Astrocyte (in vitro differentiated cells and primary cell): Measurements from ENCODE around the gene ANXA2R. TPM values are rescaled to one million over a fixed set of nuclear protein-coding genes. Genes with fewer than 3 reads are reported as not detected.
"Not testable (repeated sequence)": the region's sequence is repeated elsewhere in the genome, so short reads cannot be mapped to it uniquely, and the experiment has no call there.

Experiments
- DNase-seq: peaks from one replicate; pipeline ENCODE4 v3.0.0-alpha.2; 2010; ENCODE audit warnings: low read depth
- FAIRE-seq: peaks from 2 replicates; lab custom pipeline; 2011; peaks lifted over from hg19 to GRCh38; lab: Jason Lieb, UNC
- H2AFZ ChIP-seq: 2 replicates; pipeline ENCODE4 v1.6.0; 2012; ENCODE audit warnings: low read depth, low read length, inconsistent platforms
- H3K27ac ChIP-seq: 2 replicates; pipeline ENCODE4 v1.5.1; 2011; ENCODE audit warnings: low read depth, low read length, inconsistent platforms
- H3K27me3 ChIP-seq: 2 replicates; pipeline ENCODE4 v1.6.0; 2011; ENCODE audit warnings: low read length, inconsistent platforms; ENCODE audit not compliant: insufficient read depth
- H3K36me3 ChIP-seq: 2 replicates; pipeline ENCODE4 v1.5.1; 2011; ENCODE audit warnings: low read length, inconsistent platforms; ENCODE audit not compliant: insufficient read depth
- H3K4me1 ChIP-seq: 2 replicates; pipeline ENCODE4 v1.5.1; 2011; ENCODE audit warnings: low read length, inconsistent platforms; ENCODE audit not compliant: insufficient read depth
- H3K4me2 ChIP-seq: 2 replicates; pipeline ENCODE4 v1.6.0; 2012; ENCODE audit warnings: low read length, inconsistent platforms
- H3K4me3 ChIP-seq: 2 replicates; pipeline ENCODE4 v1.5.1; 2011; ENCODE audit warnings: low read depth, mild to moderate bottlenecking, low read length, inconsistent platforms; ENCODE audit not compliant: insufficient read depth
- H3K79me2 ChIP-seq: 2 replicates; pipeline ENCODE4 v1.6.0; 2012; ENCODE audit warnings: mild to moderate bottlenecking, low read length, inconsistent platforms; ENCODE audit not compliant: insufficient read depth
- H3K9ac ChIP-seq: 2 replicates; pipeline ENCODE4 v1.6.0; 2012; ENCODE audit warnings: mild to moderate bottlenecking, low read length, inconsistent platforms
- H3K9me3 ChIP-seq: 2 replicates; pipeline ENCODE4 v1.5.1; 2012; ENCODE audit warnings: low read depth, mild to moderate bottlenecking, low read length, inconsistent platforms; ENCODE audit not compliant: insufficient read depth
- H4K20me1 ChIP-seq: 2 replicates; pipeline ENCODE4 v1.6.0; 2012; ENCODE audit warnings: low read length, inconsistent platforms; ENCODE audit not compliant: insufficient read depth
- H3K27ac Mint-ChIP-seq: one replicate; pipeline ENCODE4 v1.8.0; 2021; ENCODE audit warnings: mild to moderate bottlenecking, mixed read lengths; ENCODE audit not compliant: unreplicated experiment
- H3K27me3 Mint-ChIP-seq: one replicate; pipeline ENCODE4 v1.8.0; 2021; ENCODE audit warnings: low read depth, mixed read lengths; ENCODE audit not compliant: unreplicated experiment
- H3K36me3 Mint-ChIP-seq: one replicate; pipeline ENCODE4 v1.8.0; 2021; ENCODE audit warnings: low read depth, mixed read lengths; ENCODE audit not compliant: unreplicated experiment
- H3K4me1 Mint-ChIP-seq: one replicate; pipeline ENCODE4 v1.8.0; 2021; ENCODE audit warnings: low read depth, mixed read lengths; ENCODE audit not compliant: unreplicated experiment
- H3K4me3 Mint-ChIP-seq: one replicate; pipeline ENCODE4 v1.8.0; 2021; ENCODE audit warnings: mild to moderate bottlenecking, moderate library complexity, mixed read lengths; ENCODE audit not compliant: unreplicated experiment
- H3K9me3 Mint-ChIP-seq: one replicate; pipeline ENCODE4 v1.8.0; 2021; ENCODE audit warnings: mild to moderate bottlenecking, mixed read lengths; ENCODE audit not compliant: unreplicated experiment
- EZH2 ChIP-seq: IDR thresholded peaks from 2 replicates; pipeline ENCODE4 v1.6.1; 2012; ENCODE audit warnings: mild to moderate bottlenecking, low read length, inconsistent platforms; ENCODE audit not compliant: insufficient read depth
- total RNA-seq: library from RNA; stranded (reverse); gene quantifications from 2 replicates; pipeline ENCODE4 v1.2.1, GENCODE V29; 2021
- TF ChIP-seq, protein P1 (sequence below): IDR thresholded peaks from 2 replicates; pipeline ENCODE4 v1.5.1; 2011; ENCODE audit warnings: low read depth, mild to moderate bottlenecking, inconsistent platforms, low read length, moderate library complexity; ENCODE audit not compliant: insufficient read depth

ANXA2R gene
- total RNA-seq, 1 donor from 2014 or later, result 0.50 TPM

DNA sequence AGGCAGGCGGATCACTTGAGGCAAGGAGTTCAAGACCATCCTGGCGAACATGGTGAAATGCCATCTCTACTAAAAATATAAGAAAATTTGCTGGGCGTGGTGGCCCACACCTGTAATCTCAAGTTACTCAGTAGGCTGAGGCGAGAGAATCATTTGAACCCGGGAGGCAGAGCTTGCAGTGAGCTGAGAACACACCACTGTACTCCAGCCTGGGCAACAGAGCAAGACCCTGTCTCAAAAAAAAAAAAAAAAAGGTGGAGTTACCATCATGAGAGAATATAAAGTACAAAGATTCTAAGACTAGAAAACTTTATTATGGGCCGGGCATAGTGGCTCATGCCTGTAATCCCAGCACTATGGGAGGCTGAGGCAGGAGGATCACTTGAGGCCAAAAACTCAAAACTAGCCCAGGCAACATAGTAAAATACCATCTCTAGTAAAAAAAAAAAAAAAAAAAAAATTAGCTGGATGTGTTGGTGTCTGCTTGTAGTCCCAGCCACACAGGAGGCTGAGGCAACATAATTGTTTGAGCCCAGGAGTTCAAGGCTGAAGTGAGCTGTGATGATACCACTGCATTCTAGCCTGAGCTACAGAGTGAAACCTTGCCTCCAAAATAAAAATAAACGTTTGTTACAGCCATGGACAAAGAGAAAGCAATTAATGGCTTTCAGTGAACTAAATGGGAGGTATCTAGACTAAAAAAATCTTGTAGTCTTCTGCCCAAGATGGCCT lies 12.9 kb downstream of the ANXA2R start:
- H2AFZ ChIP-seq, result no peak overlapping the region
- H3K27me3 Mint-ChIP-seq, result peaks cover 52% of the 10 kb centered on the region
- DNase-seq (no peak), FAIRE-seq (no peak)
- no peaks in the 10 kb centered on the region for H3K9me3 ChIP-seq
- H3K4me1 Mint-ChIP-seq, result no peaks in the 10 kb centered on the region
- no peaks in the 10 kb centered on the region for H4K20me1 ChIP-seq
- H3K4me1 ChIP-seq, result no peaks in the 10 kb centered on the region
- H3K36me3 ChIP-seq, result no peaks in the 10 kb centered on the region
- no peaks in the 10 kb centered on the region for H3K79me2 ChIP-seq
- H3K4me3 Mint-ChIP-seq, result no peak overlapping the region
- peaks cover 11% of the 10 kb centered on the region for H3K9me3 Mint-ChIP-seq
- H3K27ac Mint-ChIP-seq, result no peak overlapping the region
- H3K36me3 Mint-ChIP-seq, result no peaks in the 10 kb centered on the region
- no peak overlapping the region for H3K9ac ChIP-seq
- no peak overlapping the region for H3K4me2 ChIP-seq
- TF ChIP-seq, protein P1, sequence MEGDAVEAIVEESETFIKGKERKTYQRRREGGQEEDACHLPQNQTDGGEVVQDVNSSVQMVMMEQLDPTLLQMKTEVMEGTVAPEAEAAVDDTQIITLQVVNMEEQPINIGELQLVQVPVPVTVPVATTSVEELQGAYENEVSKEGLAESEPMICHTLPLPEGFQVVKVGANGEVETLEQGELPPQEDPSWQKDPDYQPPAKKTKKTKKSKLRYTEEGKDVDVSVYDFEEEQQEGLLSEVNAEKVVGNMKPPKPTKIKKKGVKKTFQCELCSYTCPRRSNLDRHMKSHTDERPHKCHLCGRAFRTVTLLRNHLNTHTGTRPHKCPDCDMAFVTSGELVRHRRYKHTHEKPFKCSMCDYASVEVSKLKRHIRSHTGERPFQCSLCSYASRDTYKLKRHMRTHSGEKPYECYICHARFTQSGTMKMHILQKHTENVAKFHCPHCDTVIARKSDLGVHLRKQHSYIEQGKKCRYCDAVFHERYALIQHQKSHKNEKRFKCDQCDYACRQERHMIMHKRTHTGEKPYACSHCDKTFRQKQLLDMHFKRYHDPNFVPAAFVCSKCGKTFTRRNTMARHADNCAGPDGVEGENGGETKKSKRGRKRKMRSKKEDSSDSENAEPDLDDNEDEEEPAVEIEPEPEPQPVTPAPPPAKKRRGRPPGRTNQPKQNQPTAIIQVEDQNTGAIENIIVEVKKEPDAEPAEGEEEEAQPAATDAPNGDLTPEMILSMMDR, result no peak
- TF ChIP-seq EZH2, result no peak
- no peak overlapping the region for H3K27ac ChIP-seq
- no peaks in the 10 kb centered on the region for H3K27me3 ChIP-seq
- H3K4me3 ChIP-seq, result no peak overlapping the region

DNA sequence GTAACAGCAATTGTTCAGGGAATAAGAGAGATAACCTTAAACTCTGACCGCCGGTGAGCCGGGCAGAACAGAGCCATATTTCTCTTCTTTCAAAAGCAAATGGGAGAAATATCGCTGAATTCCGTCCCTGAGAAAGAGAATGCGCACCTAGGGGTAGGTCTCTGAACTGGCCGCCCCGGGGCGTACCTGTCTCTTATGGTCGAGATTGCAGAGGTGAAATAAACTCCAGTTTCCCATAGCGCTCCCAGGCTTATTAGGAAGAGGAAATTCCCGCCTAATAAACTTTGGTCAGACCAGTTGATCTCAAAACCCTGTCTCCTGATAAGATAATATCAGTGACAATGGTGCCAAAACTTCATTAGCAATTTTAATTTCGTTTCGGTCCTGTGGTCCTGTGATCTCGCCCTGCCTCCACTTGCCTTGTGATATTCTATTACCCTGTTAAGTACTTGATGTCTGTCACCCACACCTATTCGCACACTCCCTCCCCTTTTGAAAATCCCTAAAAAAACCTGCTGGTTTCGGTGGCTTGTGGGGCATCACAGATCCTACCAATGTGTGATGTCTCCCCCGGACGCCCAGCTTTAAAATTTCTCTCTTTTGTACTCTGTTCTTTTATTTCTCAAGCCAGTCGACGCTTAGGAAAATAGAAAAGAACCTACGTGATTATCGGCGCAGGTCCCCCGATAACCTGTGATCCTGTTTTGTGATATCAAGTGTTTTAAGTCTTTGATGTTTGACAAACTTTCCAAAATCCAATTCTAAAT lies 14.8 kb downstream of the ANXA2R start:
- Mint-ChIP-seq H3K9me3 (peaks cover 11% of the 10 kb centered on the region), H3K27ac (peak overlapping the region; percentile 26), H3K27me3 (peaks cover 66% of the 10 kb centered on the region)
- not testable (repeated sequence) for H3K27ac ChIP-seq, H4K20me1 ChIP-seq, H3K4me1 Mint-ChIP-seq, H3K9me3 ChIP-seq, H3K9ac ChIP-seq, H3K36me3 Mint-ChIP-seq, H3K79me2 ChIP-seq, H3K36me3 ChIP-seq, H3K27me3 ChIP-seq, H3K4me1 ChIP-seq, DNase-seq, H3K4me3 ChIP-seq, H3K4me2 ChIP-seq, H2AFZ ChIP-seq, H3K4me3 Mint-ChIP-seq, FAIRE-seq

DNA sequence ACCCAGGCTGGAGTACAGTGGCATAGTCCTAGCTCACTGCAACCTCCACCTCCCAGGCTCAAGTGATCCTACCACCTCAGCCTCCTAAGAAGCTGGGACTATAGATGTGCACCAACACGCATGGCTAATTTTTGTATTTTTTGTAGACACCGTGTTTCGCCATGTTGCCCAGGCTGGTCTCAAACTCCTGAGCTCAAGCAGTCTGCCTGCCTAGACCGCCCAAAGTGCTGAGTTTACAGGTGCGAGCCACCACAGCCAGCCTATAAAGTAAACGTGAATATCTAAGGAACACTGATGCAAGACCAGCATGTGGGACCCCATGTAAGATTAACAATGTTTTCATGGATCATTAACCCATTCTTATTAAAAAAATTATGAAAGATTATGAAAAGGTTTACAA lies 15.9 kb downstream of the ANXA2R start:
- DNase-seq, result no peak
- H3K27ac Mint-ChIP-seq, result no peak overlapping the region
- H2AFZ ChIP-seq, result no peak overlapping the region
- no peaks in the 10 kb centered on the region for H3K36me3 ChIP-seq
- H3K4me2 ChIP-seq, result no peak overlapping the region
- no peaks in the 10 kb centered on the region for H3K9me3 ChIP-seq
- no peak overlapping the region for H3K27ac ChIP-seq
- no peak for FAIRE-seq
- H3K79me2 ChIP-seq, result peaks cover 5% of the 10 kb centered on the region
- TF ChIP-seq, protein P1, result no peak
- TF ChIP-seq EZH2, result no peak
- H3K9ac ChIP-seq, result no peak overlapping the region
- no peaks in the 10 kb centered on the region for H3K36me3 Mint-ChIP-seq
- H3K4me1 ChIP-seq, result peaks cover 5% of the 10 kb centered on the region
- H3K4me1 Mint-ChIP-seq, result no peaks in the 10 kb centered on the region
- H3K27me3 ChIP-seq, result no peaks in the 10 kb centered on the region
- H3K9me3 Mint-ChIP-seq, result peaks cover 15% of the 10 kb centered on the region
- H3K27me3 Mint-ChIP-seq, result peaks cover 66% of the 10 kb centered on the region
- H3K4me3 Mint-ChIP-seq, result no peak overlapping the region
- no peak overlapping the region for H3K4me3 ChIP-seq
- H4K20me1 ChIP-seq, result no peaks in the 10 kb centered on the region
